Stimulated activated CD8-positive, alpha-beta memory T cell treated with anti-CD3 and anti-CD28 coated beads, Interleukin-15, amount 100 ng/mL, for 1 hour (primary cell): ENCODE measurements around the gene GHITM.

Source experiments
- DNase-seq: peaks from one replicate; pipeline ENCODE4 v3.0.0-alpha.2; 2020; ENCODE audit warnings: low read depth

Gene GHITM

GRCh38 chr10:84201244-84201606 lies 61.9 kb downstream of the GHITM start:
- no peak for DNase-seq

GRCh38 chr10:84201682-84202081 lies 62.4 kb downstream of the GHITM start:
- no peak for DNase-seq

- no peak for DNase-seq
Measured at GRCh38 chr10:84202349-84202748, 63.0 kb downstream of the GHITM start.
